ENCODE results near the gene PPP1R3C.

Gene PPP1R3C

DNA sequence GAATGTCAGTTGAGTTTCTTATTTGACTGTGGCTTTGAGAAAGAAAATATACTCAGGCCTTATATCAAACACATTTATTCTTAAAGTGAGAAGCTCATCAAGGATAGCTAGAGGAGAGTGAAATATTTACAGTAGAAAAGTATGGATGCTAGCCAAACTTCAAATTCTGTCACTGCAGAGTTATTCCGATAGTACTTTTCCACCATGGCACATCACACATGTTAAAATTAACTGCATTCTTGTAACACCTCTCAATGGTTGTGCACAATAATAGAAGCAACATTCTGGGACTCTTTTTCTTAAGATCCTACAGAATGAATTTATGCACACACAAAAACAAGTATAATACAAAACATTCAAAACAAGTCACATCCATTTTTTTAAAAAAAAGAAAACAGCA is 4.5 kb downstream of the PPP1R3C start:
- no peak for DNase-seq

- DNase-seq: no peak
Observed at GRCh38 chr10:91627344-91628102, 5.3 kb downstream of the PPP1R3C start.

DNA sequence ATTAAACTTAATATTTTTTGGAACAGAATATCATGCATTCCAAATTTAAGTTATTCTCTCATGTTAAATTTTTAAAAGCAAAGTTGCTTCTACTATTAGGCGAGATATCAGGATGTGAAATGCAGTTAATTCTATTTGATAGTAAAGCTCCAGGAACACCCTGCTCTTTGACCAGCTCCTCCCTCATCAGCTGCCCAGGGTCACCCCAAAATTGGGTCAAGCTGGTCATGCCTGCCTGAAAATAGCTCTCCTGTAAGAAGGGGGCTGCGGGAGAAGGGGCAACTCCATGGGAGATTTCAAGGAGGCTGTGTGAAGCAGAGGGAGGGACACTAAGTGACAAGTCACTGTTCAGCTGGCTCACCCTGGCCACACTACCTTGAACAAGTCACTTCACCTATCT is 5.9 kb downstream of the PPP1R3C start:
- no peak for DNase-seq

GRCh38 chr10:91624633-91625032 is 8.2 kb downstream of the PPP1R3C start:
- no peak for DNase-seq

GRCh38 chr10:91622601-91623000 is 10.3 kb downstream of the PPP1R3C start:
- DNase-seq: no peak

DNA sequence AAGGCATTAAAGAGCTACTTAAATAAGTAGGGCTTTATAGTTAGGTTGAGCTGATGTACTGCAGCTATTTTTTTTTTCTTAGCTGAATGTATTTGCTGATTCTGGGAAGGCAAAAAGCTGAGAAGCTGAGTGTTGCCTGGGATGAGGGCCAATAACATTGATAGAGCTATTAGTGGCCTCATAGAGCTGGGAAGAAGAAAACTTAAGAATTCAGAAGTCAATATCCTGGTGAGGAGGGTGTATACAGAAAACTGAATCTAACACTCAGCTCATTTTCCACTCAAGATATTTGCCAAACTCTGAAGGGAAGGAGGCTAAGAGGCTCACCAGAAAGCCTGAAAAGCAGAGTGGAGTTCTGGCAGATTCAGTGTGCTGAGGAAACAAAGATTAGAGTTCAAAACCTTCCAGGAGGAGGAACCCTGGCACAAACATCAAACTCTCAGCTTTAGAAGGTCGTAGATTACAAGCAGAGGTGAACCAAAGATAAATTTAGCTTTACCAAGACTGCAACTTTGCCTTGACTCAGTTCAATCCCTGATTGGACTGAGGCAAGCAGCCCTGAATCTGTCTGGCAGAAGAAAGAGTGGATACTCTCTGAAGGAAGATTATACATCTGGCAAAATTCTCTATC is 11.3 kb downstream of the PPP1R3C start:
- no peak for DNase-seq

GRCh38 chr10:91617072-91617609 is 15.7 kb downstream of the PPP1R3C start:
- no peak for DNase-seq

DNA sequence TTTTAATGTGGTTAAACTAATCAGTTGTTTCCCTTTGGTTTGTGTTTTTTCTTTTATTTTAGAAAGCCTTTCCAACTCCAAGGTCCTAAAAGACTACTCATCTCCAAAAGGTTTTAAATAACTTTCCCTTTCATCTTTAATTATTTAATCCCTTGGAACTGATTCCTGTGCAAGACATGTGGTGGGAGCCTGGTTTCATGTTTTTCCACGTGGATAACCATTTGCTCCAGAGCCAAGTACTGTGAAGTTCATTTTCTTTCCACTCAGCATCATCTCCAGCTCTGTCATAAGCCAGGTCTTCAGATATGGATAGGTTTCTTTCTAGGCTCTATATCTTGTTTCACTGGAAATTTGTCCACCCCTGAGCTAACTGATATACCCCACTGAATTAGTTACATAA is 16.7 kb downstream of the PPP1R3C start:
- DNase-seq: no peak

DNA sequence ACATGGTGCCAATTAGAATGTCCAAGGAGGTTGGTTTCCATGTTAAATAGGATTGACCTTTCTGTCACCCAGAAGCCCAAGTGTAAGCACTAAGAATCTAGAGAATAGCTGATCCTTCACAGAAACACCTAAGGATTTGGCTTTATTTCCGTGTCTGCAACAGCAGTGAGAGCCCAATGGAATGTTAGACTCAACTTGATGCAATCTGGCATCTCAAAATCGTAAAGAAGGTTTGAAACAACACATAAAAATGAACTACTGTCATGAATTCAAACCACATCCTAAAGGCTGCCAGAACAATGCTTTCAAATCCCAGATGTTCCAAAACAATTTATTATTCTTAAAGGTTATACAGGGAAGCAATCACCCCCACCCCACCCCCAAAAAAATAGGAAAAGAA is 18.6 kb downstream of the PPP1R3C start:
- DNase-seq: no peak

DNA sequence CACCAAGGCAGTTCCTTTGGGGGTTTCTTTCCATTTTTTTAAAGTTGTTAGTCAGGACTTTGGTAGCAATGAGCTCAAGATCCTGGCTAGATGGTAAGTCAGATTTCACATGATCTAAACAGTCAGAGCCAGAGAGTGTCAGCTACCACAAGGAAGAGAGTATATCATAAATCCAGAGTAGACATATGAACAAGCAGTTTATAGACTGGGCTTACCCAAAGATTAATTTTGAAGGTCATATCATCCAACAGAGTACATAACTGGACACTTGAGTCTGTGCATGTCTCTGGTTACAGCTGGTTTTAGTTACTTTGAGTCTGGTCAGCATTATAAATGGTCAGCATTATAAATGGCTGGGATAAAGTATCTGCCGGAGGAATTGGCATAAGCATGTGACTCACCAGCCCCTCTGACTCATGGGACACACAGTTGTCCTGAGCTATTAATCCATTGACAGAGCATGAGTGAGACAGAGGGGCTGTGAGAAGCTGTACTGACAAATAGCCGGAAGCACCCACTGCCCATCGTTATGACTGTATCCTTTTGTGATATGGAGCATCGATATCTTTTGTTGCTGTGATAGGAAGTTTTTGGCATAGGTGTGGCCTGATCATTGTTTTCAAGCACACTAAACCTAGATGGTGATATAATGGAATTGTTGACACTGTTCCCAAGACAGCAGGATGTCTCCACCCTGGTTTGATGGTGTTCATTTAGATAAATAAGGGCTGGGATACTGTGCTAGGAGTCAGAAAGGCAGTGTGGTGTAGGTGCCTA is 19.3 kb downstream of the PPP1R3C start:
- DNase-seq: no peak

- DNase-seq: no peak
Observed at GRCh38 chr10:91610919-91611318, 22.0 kb downstream of the PPP1R3C start.

DNA sequence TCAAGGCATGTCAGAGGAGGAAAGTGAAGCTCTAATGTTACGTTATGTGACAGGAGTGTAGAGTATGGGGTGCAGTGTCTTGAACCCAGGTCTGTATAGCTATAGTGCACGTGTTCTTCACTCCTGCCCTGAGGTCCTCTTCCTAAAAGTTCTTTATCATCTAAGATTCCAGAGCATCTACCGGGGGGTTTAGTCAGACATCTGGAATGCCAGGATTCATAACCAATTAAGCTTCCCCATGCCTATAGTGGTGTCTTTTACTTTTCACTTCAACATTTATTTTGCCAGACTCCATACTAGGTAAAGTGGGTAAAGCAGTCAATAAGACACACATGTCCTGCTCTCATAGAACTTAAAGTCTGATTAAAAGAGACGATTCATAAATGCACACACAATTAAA is 22.4 kb downstream of the PPP1R3C start:
- DNase-seq: no peak

GRCh38 chr10:91607646-91608403 is 25.0 kb downstream of the PPP1R3C start:
- DNase-seq: no peak

DNA sequence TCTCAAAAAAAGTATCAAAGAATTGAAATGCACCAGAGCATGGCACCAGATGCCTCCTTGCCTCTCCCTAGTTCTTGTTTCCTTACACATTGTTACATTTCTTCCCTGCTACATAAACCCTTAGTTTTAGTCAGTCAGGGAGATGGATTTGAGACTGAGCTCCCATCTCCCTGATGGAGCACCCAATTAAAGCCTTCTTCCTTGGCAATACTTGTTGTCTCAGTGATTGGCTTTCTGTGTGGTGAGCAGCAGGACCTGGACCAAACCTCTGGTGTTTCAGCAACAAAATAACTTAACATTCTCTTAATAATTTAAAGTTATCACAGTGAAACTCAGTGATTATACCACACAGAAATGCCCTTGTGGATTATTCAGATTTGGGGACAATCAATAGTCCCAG is 26.9 kb downstream of the PPP1R3C start:
- DNase-seq: no peak

GRCh38 chr10:91604553-91605534 is 28.0 kb downstream of the PPP1R3C start:
- DNase-seq: no peak

GRCh38 chr10:91603931-91604331 is 28.9 kb downstream of the PPP1R3C start:
- no peak for DNase-seq

DNA sequence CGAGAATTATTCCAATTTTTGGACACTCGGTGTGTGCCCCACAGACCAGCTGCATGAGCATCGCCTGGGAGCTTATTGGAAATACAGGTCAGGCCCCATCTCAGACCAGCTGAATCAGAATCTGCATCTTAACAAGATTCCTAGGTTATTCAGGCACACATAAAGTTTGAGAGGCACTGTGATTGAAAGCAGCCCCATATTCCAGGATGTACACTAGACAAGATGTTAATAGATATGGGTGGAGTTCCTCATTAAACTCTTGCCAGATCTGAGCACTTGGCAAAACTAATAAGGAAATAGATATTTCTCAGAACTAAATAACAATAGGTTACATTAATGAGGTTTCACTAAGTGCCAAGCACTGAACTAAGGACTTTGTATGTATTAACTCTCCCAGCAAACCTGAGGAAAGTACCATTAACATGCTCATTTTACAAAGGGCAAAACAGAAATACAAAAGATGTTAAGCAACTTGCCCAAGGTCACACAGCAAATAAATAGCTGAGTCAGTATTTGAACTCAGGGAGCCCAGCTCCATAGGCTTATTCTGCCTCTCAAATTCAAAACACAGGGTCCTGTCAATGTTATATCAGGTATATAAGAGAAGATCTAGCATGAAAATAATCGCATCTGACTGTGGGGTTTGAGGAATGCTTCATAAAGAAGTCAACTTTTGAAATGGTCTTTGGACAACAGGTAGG is 29.9 kb downstream of the PPP1R3C start:
- no peak for DNase-seq

DNA sequence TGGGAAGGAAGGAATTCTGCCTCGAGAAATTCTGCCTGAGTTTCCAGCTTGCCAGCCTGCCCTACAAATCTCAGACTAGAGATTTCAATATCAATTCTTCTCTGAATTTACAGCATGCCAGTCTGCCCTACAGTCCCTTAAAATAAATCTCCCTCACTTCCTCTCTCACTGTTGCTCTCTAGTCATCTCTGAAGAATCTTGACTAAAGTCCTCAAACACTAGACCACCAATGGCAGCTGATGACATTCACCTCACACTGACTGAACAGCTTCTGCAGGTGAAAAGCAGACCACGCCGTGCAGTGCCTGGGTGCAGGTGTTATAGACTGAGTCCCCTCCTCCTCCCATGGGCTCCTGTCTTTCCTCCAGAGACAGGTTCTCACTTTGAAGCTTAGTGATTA is 30.4 kb downstream of the PPP1R3C start:
- DNase-seq: no peak

GRCh38 chr10:91601212-91601611 is 31.7 kb downstream of the PPP1R3C start:
- DNase-seq: no peak

- no peak for DNase-seq
Observed at GRCh38 chr10:91598211-91598977, 34.5 kb downstream of the PPP1R3C start.

All from CD4-positive, alpha-beta T cell treated with Interferon alpha-2 for 1 hour (primary cell).